GM19395 (cell line): ENCODE results near the gene MAN1A1.

Experiments
- ATAC-seq: cut with Tn5 transposase; IDR thresholded peaks from one replicate; pipeline ENCODE4 v1.9.1; 2021; ENCODE audit warnings: mild to moderate bottlenecking, moderate library complexity; ENCODE audit not compliant: unreplicated experiment

MAN1A1 gene

DNA sequence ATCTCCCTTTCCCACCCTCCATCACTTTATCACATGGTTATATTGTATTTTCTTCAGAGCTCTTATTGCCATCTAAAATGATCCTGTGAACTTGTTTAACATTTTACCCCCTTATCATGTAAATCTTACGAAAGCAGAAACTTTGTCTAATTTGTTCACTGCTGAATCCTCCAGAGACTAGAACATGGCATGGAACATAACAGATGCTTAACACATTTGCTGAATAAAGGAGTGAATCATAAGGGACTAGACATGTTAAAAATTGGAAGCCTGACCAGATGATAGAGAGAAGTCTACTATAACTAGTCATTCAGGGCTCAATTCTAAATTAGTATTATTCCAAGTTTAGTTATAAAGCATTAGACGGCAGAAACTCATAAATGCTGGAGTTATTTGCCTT lies 73.3 kb downstream of the MAN1A1 start:
- no peak for ATAC-seq

DNA sequence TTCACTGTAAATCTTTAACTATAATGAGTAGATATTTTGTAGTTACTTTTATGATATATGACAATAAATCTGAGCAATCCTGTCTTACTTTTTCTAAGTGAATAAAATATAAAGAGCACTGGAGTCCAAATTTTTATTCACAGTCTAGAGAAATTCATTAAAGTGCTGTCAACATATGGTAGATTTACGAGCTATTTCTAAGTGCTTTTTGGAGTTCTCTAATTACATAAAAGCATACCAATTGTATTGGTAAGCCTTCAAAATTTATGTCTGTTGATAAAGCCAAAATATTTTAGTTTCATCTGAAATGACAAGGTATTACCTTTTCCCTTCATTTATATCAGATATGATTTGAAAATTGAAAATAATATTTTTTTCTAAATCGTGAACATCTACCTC lies 75.4 kb downstream of the MAN1A1 start:
- ATAC-seq: no peak

DNA sequence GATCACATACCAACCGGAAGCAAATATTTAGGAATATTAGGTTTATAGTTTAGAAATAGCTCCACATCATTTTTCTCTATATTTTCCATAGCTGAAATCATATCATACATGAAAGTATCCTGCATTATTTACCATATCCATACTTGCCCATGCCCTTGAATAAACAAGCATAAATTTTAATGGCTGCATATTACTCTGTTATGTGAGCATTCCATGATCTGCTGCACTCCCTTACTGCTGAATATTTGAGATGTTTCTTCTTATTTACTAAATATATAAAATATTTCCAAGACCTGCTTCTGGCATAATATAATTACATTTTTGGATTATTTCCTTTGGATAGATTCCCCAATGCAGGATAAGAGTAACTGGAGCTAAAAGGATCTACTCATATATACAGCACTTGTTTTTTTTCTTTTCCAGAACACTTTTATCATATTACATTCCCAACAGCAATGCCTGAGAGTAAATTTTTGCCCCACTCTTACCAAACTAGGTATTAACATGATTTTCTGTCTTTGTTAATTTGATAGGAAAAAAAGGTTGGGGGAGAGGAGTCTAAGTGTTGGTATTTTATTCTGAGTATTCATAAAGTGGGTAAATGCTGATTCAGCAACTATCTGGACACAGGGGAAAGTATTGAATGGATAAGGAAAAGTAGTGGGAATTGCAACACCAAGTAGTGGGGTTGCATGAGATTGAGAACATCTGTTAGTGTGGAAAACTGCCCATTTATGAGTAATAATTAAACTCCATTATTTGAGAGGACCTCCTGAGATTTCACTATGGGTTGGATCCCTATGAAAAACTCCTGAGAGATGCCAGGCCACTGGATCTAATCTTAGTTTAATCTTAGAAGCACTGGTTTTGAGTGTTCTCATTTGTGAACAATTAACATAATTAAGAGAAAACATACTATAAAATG lies 76.0 kb downstream of the MAN1A1 start:
- ATAC-seq: no peak

DNA sequence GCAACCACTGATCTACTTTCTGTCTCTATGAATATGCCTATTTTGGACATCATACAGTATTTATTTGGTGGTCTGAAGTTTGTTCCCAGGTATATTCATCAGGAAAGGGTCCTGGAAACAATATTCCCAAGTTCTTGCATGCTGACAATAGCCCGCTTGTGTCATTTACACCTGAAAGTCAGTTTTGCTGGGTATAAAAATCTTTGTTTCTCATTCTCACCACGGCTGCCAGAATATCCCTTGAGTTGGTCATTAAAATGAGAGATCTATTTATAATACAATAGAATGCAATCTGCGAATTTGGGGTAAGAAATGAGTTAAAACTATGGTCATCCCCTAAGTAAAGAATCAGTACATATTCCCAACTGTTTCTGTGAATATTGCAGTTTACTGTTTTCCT lies 79.0 kb downstream of the MAN1A1 start:
- no peak for ATAC-seq

DNA sequence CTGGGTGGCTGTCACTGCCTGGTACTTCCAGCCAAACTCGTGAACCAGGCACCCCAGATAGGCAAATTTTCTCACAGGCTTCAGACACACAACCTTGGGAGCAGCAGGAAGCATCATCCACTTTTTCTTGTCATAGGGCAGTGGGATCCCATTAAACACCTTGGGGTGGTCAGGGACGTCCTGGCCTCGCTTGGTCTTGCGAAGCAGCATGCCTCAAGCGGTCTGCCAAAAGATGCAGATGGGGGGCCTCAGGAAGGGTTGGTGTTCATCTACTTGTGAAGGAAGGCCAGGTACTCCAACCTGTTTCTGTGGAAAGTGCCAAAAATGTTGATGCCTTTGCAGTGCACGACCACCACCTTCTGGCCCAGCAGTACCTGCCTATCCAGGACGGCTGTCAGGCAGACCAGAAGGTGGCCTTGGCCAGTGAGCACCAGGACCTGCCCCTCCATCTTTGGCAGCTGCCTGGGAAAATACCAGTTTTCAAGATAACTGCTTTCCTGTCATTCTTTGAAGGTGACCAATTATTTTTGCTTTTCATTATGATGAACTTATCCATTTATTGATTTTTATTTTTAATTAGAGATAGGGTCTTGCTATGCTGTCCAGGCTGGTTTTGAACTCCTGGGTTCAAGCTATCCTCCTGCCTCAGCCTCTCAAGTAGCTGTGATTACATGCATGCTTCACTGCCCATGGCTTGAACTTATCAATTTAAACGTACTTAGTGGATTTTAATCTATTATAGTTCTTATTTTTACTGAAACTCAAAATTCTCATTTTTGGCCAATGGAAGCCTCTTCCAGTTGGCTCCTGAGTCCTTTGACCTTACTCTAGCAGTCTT lies 80.1 kb downstream of the MAN1A1 start:
- no peak for ATAC-seq

DNA sequence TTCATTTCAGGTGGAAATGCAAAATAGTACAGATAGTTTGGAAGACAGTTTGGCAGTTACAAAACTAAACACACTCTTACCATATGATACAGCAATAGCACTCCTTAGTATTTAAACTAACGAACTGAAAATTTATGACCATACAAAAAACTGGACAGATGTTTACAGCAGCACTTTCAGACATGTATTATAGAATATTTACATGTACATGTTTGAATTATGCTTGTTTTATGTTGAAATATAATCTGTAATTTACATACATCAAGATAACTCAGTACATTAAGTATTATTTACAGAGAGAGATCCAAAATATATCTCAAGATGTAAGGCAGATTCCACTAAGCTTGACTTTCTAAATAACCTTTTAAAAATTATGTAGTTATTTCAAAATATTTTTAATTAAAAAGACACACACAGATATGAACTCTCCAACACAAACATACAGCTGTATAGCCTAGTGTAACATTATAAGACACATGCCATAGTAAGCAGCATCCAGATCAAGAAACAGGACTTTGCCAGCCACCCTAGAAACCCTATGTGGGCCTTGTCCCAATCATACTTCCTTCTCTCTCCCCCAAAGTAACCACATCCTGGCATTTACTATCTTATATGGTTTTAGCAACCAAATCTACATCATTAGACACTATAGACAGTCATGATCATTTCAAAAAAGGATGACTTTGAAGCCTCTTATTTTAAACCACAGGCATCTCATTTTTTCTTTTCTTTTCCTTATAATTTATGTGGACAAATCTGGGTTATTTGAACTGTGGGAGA lies 82.2 kb downstream of the MAN1A1 start:
- no peak for ATAC-seq

DNA sequence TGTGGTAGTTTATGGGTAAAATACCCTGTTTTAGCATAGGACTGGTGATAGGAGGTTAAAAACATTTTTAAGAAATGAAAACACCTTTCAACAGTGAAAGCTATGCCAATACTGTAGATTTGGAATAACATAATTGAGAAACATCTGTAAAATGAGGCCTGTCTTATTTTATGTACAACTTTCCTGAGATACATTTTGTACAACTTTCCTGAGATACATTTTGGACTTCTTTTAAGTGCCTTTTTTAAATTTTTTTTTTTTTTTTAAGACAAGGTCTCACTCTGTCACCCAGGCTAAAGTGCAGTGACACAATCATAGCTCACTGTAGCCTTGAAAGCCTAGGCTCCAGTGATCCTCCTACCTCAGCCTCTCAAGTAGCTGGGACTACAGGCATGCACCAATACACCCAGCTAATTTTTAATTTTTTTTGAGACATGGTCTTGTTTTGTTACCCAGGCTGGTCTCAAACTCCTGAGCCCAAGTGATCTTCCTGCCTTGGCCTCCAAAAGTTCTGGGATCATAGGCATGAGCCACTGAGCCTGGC lies 84.6 kb downstream of the MAN1A1 start:
- ATAC-seq: no peak

DNA sequence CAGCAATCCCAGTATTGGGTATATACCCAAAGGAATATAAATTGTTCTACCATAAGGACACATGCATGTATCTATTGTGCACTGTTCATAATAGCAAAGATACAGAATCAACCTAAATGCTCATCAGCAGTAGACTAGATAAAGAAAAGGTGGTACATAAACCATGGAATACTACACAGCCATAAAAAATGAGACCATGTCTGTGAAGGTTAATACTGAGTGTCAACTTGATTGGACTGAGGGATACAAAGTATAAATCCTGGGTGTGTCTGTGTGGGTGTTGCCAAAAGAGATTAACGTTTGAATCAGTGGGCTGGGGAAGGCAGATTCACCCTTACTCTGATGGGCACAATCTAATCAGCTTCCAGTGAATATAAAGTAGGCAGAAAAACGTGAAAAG lies 86.9 kb downstream of the MAN1A1 start:
- ATAC-seq: no peak

DNA sequence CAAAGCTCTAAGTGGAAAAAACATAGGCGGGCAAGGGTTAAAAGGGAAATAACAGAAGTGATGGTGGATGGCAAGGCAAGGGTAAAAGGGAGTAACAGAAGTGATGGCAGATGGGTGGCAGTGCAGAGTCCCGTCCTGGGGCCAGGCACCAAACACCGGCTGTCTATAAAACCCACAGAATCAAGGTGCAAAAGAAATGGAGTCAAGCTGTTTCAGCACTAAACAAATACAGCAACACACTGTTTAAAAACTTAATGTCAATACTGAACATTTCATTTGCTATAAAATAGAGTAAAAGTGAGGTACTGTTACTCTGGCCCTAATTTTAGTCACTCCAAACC lies 87.6 kb downstream of the MAN1A1 start:
- no peak for ATAC-seq

DNA sequence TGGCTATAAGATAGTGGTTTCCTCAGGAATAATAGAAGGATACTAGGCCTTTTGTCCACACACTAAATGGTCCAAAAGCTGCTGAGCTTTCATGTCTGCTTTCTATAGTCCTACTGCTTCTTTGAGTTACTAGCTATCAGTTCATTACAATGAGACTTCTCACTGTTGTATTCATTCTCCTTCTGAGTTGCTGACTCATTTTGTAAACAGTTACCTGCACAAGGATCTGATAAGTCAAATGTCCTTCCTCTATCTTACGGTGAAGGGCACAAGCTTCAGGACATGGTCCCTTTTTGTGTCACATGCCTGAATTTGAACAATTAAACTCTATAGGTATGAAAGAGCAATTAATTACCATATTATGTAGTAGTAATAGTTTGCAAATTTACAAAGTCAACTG lies 90.5 kb downstream of the MAN1A1 start:
- ATAC-seq: peak; percentile 72

DNA sequence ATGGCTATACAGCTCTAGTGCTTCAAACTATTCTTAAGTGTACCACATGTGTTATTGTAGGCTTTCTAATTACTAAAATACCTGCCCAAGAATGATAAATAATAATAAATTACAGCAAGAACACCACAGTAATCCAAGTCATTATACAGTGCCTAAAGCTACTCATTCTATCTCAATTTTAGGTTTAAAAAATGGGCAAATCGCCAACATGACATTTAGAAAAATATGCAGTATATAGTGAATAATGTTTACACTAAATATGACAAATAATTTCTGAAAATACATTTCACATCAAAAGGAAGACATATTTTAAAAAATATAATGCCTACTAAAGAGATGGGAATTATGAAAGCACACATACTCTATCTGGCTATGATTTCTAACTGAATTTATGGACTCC lies 91.8 kb downstream of the MAN1A1 start:
- no peak for ATAC-seq

DNA sequence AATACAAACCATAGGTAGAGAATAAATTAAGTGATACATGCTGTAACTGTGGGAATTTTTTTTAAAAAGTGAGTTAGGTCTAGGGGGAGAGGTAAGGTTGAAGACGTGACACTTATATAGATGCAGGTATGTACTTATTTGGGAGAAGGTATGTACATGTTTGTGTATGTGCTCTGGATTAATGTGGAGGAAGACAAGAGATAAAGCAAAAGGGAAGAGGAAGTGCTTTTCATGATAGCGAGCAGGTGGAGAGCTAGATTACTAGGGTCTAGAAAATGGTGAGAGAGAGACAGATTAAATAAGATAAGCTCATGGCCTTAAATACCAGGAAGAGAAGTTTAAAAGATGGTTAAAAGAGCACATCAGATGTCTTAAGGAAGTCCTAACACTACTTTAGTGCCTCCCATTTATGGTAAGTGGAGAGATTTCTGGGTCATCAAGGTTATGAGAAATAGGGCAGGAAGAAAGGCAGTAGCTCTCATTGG lies 92.5 kb downstream of the MAN1A1 start:
- ATAC-seq: no peak

DNA sequence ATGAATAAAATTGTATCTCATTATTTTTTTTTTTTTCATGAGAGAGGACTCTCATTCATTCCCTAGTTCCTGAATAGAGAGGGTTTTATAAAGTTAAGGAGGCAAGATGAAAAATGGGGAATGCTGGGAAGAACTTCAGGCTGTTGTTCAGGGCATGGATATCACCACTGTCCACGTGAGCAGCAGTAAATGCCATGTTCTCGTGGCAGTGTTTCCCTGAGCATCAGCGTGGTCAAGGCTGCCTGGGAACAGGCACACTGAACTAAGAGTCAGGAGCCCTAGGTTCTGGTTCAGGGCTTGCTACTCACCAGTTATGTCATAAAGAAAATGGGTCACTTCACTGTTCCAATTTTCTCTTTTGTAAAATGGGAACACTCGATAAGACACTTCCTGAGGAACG lies 93.2 kb downstream of the MAN1A1 start:
- ATAC-seq: no peak

DNA sequence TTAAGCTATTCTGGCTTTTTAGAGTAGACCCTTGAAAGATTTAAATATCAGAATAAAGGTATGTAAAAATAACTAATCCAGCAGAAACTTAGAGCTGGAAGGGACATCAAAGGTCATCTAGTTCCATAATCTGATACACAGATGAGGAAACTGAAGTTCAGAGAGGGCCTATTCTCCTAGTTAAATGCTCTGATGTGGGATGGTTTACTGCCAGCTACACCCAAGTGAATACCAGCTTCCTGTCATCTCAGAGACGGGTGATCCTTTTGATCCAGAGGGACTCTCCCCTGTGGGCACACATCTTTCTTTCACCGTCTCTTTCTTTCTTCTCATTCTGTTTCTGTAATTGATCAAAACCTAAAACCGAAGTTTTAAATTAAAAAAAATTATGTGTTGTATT lies 94.1 kb downstream of the MAN1A1 start:
- ATAC-seq: no peak

DNA sequence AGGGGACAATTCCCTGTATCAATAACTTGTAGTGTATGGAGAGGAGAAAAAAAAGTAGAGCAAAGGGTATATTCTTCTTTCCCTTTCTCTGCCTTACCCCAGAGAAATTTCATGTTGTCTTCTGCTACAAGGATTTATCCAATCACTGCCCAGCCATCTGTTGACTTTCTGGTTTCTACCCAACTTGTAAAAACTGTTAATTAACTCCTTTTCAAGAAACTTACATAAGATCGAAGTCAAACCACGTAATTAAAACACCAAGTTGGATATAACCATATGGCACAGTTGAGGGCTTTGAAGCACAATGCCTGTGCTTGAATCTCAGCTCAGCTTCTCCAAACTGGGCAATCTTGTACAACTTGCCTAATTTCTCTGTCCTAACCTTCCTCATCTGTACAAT lies 99.5 kb downstream of the MAN1A1 start:
- no peak for ATAC-seq

DNA sequence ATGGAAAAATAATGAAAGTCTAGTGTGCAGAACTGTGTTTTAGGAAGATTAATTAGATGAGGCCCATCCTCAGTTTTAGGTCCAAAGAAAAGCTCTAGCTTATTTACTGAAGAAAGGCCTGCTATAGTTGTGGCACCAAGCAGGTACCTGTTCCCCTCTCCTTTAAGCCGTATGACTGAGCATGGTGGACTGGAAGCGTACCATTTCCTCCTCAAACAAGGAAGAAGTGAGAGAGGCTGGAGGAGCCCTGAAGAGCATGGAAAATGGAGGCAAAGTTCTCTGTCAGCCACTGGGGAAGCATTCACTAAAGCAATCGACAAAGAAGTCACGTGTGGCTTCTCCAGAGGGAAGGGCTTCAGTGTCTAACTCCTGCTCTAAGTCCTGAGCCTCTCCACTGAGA lies 100.2 kb downstream of the MAN1A1 start:
- no peak for ATAC-seq

DNA sequence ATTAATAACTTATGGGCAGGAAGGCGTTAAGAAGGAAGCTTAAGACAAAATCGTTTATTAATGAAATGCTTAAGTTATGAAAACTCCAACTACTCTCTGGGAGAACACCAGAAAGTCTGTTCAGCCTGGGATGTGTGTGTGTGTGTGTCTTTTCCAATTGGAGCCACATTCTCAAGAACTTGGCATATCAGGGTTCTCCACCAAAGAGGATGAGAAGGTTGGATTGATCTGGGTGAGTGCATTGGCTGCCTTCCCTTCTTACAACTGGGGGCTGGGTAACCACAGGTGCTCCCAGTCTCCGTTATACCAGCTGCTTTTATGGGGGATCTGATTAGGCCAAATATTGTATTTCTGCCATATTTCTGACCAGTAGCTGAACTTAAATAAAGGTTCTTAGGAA lies 102.1 kb downstream of the MAN1A1 start:
- no peak for ATAC-seq

DNA sequence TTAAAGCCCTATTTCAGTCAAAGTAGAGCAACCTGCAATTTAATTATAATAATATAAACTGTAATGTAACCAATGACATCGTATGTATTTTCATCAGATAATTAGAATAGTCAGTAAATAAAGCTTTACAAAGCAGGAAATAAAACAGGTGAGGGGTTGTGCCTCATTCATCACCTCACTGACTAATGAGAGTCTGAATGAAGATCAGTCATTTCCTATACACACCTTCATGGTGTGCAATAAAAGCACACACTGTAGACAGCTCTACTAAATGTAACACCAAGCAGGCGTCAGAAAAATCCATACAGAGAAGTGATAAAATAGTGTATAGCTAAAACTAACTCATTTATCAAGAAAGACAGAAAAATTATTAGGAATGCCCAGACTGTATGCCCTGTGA lies 105.9 kb downstream of the MAN1A1 start:
- ATAC-seq: no peak

DNA sequence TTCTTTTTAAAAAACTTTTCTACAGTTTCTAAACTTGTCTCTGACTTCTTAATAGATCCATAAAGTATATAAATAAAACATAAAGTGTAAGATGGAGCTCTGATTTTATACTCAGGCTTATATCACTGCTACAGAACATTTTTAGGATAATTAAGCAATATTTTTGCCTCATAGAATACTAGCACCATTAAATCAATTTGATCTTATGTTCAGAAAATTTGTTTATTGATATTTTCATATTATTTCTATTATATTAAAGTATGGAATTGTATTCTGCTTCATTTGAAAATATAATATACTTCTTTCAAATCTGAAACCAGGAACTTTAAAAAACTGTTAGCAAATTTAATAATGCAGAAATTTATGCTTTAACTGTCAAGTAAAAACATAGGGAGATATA lies 106.5 kb downstream of the MAN1A1 start:
- no peak for ATAC-seq

DNA sequence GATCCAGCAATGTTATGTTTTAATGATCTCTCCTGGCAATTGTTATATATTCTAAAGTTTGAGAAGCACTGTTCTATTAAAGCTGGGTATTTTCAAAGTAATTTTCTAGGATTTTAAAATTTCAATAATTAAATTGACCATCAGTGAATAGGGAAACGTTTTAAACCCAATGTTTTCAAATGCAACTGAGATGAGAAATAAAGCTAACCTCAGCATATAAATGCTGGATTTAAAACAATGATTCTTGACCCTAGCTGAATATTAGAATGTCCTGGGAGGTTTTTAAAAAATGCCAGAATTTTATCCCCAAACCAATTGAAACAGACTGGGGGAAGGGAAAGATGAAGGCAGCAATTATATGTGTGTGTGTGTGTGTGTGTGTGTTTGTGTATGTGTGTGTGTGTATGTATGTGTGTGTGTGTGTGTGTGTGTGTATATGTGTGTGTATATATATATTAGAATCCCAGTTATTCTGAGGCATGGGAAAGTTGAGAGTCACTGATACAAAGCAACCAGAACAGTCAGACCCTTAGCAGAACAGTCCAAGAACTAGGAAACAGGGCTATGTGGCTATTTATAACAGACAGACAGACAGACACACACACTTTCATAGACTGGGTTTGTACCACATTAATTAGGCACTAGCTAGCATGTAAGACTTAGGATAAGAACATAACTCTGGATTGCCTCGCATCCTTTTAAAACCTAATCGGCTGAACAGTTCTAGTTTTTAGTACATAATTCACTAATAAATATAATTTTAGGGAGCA lies 107.8 kb downstream of the MAN1A1 start:
- ATAC-seq: no peak
